Measurements from ENCODE around the gene MAPKAP1.

The MAPKAP1 gene

DNA sequence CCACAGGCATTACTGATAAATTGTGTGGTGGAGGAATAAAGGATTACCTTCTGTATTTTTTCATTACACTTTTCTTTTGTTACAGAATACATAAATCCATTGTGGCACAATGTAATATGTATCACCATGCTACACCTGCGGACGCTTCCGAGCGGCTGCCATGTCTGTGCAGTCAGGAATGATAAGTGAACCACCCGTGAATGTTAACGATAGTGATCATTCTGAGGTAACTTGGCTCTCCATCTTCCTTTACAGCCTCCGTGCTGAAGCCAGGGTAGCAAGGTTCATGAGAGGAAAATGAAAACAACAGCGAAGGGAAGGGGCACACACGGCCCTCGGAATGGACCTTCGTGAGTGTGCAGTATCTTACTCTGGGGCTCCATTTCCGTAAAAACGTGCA is 161.2 kb downstream of the MAPKAP1 start:
- TF ChIP-seq, protein P1, sequence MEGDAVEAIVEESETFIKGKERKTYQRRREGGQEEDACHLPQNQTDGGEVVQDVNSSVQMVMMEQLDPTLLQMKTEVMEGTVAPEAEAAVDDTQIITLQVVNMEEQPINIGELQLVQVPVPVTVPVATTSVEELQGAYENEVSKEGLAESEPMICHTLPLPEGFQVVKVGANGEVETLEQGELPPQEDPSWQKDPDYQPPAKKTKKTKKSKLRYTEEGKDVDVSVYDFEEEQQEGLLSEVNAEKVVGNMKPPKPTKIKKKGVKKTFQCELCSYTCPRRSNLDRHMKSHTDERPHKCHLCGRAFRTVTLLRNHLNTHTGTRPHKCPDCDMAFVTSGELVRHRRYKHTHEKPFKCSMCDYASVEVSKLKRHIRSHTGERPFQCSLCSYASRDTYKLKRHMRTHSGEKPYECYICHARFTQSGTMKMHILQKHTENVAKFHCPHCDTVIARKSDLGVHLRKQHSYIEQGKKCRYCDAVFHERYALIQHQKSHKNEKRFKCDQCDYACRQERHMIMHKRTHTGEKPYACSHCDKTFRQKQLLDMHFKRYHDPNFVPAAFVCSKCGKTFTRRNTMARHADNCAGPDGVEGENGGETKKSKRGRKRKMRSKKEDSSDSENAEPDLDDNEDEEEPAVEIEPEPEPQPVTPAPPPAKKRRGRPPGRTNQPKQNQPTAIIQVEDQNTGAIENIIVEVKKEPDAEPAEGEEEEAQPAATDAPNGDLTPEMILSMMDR (IDR thresholded peaks at IDR 0.05; ENCODE audit: low read length, missing control alignments), result no peak
- no peak overlapping the region for H3K4me3 ChIP-seq (replicated peaks; ENCODE audit: low read depth, low read length)
- no peak for DNase-seq (ENCODE audit: low read depth)

GRCh38 chr9:125544988-125545651 is 161.9 kb downstream of the MAPKAP1 start:
- peak; percentile 72 for DNase-seq (ENCODE audit: low read depth)
- H3K4me3 ChIP-seq (replicated peaks; ENCODE audit: low read depth, low read length), result no peak overlapping the region
- TF ChIP-seq, protein P1 (IDR thresholded peaks at IDR 0.05; ENCODE audit: low read length, missing control alignments), result no peak

GRCh38 chr9:125544484-125544883 is 162.5 kb downstream of the MAPKAP1 start:
- no peak overlapping the region for H3K4me3 ChIP-seq (replicated peaks; ENCODE audit: low read depth, low read length)
- no peak for DNase-seq (ENCODE audit: low read depth)
- TF ChIP-seq, protein P1 (IDR thresholded peaks at IDR 0.05; ENCODE audit: low read length, missing control alignments), result no peak

DNA sequence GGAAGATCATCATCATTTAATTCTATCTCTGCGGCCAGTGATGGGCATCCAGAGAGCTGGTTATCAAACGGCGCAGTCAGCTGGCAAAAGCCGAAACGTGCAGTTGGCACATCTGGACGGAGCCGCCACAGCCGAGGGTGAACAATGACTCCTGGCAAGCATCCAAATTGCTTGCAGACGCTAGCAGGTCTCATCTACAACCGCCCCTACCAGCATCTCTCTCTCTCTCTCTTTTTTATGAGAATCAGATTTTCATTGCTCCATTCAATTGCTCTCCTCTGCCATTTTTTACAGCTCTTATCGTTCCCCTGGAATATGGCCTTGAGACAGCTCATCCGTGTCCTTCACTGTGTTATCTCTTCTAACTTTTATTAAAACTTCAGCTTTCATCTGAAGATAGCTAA is 165.2 kb downstream of the MAPKAP1 start:
- peak; percentile 29 for DNase-seq (ENCODE audit: low read depth)
- TF ChIP-seq, protein P1 (IDR thresholded peaks at IDR 0.05; ENCODE audit: low read length, missing control alignments), result no peak
- H3K4me3 ChIP-seq (replicated peaks; ENCODE audit: low read depth, low read length), result no peak overlapping the region

DNA sequence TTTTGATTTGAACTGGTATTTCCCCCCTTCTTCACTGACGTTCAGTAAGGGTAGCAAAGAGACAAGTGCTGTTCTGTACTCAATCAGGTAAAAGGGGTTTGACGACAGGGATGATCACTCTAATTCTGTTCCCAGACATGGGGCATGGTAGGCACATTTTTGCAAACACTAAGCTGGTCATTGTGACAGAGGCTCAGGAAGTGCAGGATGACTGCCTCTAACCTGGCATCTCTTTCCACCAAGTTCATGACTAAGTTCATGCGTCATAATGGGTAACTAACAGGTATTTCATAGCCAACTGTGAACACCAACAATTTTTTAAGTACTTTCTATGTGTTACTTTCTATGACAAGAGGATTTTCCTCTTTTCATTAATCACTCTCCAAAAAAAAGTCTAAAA is 166.5 kb downstream of the MAPKAP1 start:
- no peak overlapping the region for H3K4me3 ChIP-seq (replicated peaks; ENCODE audit: low read depth, low read length)
- TF ChIP-seq, protein P1 (IDR thresholded peaks at IDR 0.05; ENCODE audit: low read length, missing control alignments), result no peak
- no peak for DNase-seq (ENCODE audit: low read depth)

DNA sequence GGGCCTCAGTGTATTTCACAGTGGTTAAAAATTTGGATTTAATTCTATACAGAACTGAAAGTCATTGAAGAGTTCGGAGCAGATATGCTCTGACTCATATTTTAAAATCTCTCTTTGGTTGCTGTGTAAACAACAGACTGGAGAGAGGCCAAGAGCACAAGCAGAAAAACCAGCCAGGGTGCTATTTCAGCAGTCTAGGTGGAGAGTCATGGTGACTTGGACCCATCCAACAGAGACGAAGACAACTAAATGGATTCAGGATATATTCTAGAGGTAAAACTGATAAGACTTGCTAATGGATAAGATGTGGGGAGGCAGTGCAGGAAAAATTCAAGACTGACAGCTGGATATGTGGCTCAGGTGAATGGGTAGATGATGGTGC is 168.9 kb downstream of the MAPKAP1 start:
- peak; percentile 91 for DNase-seq (ENCODE audit: low read depth)
- no peak overlapping the region for H3K4me3 ChIP-seq (replicated peaks; ENCODE audit: low read depth, low read length)
- TF ChIP-seq, protein P1 (IDR thresholded peaks at IDR 0.05; ENCODE audit: low read length, missing control alignments), result no peak

- no peak for DNase-seq (ENCODE audit: low read depth)
- no peak overlapping the region for H3K4me3 ChIP-seq (replicated peaks; ENCODE audit: low read depth, low read length)
These were observed 169.4 kb downstream of the MAPKAP1 start for GRCh38 chr9:125537442-125538091.

More at GRCh38 chr9:125537442-125538091, 169.4 kb downstream of the MAPKAP1 start:
- TF ChIP-seq, protein P1 (IDR thresholded peaks at IDR 0.05; ENCODE audit: low read length, missing control alignments), result no peak
